M059J (cell line): ENCODE measurements around the gene FN3K. TPM values are rescaled to one million over a fixed set of nuclear protein-coding genes. Genes with fewer than 3 reads are reported as not detected.

Source experiments
- DNase-seq: peaks from one replicate; pipeline ENCODE4 v3.0.0-alpha.2; 2012; ENCODE audit warnings: low read depth
- total RNA-seq: library from RNA; depleted of rRNA; stranded (reverse); fragments of >200 nt; shearing (Covaris generic); gene quantifications from 2 replicates; pipeline ENCODE4 v1.2.3, GENCODE V29; 2014

FN3K gene
- total RNA-seq, 1 experiment from 2014 or later, result 0.64 TPM

DNA sequence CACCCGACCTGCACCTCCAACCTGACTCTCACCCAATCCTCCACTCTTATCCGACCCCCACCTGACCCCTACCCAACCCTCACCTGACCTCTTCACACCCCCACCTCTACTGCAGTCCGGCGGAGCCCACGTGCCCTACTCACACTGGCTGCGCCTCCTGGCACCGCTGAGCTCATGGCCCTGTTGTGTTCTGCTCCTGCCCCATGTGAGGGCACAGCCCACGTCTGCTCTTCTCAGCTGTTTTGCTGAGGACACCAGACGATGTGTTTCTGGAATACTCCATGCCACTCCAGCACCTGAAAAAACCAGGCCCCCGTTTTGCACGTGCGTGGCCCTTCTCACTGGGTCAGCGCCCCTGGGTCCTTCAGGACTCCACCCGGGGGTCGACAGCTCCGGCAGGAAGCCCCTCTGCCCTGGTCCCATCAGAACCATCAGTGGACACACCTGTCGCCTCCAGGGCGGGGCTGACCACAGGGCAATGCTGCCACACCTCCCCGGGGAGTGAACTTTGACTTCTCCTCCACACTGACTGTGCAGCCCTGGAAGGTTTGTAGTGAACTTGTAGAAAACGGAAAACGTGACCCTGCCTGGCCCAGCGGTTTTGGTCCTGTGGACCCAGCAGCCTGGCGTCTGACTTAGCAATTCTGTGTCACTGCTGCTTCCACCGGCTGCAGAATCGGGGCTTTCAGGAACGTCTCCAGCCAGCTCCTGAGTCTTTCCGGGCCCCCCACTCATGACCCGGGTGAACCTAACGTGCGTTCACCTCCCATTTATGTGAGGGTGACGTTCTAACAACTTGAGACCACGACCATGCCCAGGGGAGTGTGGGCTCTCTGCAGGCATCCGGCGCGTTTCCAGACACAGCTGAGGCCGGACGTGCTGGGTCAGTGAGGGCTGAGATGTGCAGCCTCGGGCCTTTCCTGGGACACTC is 31.2 kb upstream of the FN3K start:
- DNase-seq, result no peak

GRCh38 chr17:82704886-82705285 is 30.5 kb upstream of the FN3K start:
- no peak for DNase-seq

DNA sequence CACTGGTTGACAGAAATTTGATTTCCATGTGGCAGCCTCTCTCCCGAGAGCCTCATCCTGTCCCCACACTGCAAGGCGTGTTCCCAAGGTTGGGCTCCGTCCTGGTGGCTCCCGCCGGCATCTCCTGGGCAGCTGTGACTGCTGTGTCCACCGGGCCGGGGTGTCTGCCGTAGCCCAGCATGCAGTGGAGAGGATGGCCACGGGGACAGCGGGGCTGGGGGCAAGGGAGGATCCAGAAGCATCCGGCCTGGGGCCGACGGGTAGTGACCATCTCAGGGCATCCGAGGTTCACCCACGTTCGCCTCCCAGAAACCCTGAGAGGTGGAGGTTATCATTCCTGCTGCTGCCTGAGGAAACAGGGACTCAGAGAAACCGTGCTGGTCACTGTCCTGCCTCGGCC is 29.7 kb upstream of the FN3K start:
- DNase-seq, result no peak

DNA sequence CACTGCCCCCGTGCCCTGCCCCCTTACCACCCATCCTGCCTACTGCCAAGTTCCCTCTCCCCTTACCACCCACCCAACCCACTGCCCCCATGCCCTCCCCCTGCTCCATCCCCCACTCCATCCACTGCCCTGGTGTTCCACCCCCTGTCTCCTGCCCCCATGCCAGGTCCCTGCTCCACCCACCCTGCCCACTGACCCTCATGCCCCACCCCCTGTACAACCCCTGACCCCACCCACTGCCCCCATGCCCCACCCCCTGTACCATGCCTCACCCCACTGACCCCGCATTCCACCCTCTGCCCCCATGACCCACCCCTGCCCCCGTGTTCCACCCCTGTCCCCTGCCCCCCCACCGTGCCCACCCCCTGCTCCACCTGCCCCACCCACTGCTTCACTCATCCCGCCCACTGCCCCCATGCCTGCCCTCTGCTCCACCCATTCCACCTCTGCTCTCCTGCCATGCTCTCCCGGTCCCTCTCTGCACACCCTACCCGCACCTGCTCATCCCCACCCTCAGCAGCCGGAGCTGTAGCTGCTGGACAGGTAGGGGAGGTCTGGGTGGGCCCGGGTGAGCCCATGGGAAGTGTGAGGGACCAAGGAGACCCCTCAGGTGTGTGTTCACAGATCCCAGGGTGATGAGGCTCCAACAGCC is 26.3 kb upstream of the FN3K start:
- no peak for DNase-seq

DNA sequence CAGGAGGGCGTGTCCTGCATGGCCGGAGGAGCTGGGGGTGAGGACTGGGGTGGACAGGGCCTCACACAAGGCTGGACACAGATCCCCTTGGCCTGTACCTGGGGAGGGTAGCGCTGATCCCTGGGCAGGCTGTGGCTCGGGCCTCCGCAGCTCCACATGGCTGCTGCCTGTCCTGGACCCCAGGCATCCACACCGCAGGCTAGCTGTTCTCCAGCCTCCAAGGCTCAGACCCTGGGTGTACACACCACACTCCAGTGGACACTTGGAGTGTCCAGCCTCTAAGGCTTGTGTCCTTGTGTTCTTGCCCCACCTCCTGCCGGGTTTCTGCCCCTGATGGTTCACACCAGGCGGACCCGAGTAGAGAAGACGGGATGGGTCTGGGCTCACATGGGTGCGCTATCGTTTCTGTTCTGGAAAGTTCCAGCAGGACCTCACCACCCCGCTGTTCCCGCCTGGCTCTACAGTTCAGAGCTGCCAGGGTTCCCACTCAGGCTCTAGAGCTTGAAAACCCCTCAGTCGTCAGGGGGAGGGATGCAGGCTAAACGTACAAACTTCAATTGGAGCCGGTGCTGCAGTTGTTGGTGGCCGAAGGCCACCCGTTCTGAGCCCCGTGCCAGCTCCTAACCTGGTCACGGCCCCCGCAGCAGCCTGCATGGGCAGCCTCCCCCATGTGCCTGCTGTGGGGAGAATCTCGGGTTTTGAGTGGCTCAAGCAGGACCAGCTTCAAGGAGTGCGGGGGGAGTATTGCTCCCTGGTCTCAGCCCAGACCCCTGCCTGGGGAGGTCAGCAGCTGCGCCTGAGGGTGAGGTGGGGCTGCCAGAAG is 25.5 kb upstream of the FN3K start:
- no peak for DNase-seq

GRCh38 chr17:82710499-82711232 is 24.7 kb upstream of the FN3K start:
- DNase-seq, result no peak

DNA sequence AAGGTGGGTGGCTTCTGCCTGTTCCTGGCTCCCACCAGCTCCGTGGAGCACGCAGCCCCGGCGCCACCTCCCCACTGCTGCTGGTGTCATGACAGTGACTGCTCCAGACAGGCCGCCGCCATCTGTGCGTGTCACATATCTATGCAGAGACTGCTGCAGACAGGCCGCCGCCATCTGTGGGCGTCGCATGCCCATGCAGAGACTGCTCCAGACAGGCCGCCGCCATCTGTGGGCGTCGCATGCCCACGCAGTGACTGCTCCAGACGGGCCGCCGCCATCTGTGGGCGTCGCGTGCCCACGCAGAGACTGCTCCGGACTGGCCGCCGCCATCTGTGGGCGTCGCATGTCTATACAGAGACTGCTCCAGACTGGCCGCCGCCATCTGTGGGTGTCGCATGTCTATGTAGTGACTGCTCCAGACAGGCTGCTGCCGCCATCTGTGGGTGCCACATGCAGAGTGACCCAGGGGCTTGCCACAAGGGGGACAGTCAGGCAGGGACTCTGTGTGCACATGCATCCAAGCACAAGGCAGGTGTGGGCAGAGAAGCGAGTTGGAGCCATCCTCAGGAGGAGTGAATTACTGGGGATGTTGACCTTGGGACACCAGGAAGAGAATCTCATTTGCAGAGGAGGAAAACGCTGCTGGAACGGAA is 22.2 kb upstream of the FN3K start:
- no peak for DNase-seq

DNA sequence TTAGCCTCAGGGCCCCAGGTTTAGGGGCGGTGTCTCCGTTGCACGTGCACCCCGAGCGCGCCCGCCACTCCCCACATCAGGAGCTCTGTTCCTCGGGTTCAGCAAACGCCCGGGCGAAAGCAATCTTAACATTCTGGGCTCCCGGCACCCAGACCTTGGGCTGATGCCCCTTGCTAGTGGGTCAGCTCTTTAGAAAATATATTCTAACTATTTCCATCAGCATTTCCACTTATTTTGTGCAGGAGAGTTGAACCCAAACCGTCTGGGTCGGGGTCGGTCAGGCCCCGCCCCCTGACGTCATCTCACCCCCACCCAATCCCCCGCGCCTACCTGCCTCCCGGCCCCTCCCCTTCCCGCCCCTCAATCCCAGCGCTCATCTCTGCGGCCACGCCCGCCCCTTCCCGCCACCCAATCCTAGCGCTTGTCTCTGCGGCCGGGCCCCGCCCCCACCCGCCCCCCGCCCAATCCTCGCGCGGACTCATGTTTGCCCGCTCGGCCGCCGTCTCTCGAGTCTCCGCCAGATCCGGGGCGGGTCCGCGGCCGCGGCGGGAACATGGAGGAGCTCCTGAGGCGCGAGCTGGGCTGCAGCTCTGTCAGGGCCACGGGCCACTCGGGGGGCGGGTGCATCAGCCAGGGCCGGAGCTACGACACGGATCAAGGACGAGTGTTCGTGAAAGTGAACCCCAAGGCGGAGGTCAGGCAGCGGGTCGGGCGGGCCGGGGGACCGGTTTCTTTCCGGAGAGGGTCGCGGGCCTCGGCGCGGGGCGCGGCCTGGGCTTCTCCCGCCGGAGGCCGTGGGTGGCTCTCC is 19.0 kb upstream of the FN3K start, which contains the start of gene FN3KRP:
Gene FN3KRP (plus strand): TSS at position 504 of the 808 bp plus-strand sequence. CDS start 50 bp downstream, at position 554.
- peak; percentile 91 for DNase-seq

- no peak for DNase-seq
Measured at GRCh38 chr17:82718986-82719685, 16.3 kb upstream of the FN3K start.

DNA sequence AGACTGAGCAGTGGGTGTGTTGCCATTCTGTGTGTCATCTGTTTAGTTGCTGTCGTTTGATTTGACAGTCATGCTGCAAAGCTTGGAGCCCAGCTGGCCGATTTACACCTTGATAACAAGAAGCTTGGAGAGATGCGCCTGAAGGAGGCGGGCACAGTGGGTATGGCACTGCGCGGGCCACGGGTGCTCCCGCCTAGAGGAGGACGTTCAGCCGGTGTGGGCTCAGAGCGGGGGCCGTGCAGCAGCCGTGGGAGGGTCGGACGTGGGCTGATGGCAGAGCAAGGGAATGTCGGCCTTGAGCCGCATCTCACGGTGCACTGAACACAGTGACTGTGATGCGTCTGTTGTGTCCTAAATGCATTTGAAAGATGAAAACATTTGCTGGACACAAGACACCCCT is 15.2 kb upstream of the FN3K start:
- no peak for DNase-seq

DNA sequence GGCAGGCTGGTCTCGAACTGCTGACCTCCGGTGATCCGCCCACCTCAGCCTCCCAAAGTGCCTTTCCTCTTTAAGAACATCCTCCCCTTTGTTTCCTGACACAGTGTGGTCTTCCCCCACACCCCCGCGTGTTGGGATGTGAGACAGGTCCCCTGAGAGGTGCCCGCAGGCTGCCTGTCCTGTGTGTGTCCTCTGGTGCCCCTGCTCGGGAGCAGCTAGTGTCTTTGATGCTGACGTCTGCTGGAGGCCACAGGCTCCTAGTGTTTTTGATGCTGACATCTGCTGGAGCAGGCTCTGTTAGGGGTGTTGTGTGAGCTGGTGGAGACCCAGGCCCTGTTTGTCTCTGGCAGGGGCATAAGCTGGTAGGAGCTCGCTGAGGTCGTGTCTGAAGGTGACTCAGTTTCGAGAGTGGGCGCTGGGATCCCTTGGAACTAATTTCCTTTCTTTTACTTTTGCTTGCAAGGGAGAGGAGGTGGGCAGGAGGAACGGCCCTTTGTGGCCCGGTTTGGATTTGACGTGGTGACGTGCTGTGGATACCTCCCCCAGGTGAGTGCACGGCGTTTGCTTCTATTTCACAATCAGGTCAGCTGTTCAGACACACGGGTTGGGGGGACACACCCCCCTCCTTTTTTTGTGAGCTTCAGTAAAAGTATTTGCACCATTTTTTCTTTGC is 12.9 kb upstream of the FN3K start:
- DNase-seq, result no peak

DNA sequence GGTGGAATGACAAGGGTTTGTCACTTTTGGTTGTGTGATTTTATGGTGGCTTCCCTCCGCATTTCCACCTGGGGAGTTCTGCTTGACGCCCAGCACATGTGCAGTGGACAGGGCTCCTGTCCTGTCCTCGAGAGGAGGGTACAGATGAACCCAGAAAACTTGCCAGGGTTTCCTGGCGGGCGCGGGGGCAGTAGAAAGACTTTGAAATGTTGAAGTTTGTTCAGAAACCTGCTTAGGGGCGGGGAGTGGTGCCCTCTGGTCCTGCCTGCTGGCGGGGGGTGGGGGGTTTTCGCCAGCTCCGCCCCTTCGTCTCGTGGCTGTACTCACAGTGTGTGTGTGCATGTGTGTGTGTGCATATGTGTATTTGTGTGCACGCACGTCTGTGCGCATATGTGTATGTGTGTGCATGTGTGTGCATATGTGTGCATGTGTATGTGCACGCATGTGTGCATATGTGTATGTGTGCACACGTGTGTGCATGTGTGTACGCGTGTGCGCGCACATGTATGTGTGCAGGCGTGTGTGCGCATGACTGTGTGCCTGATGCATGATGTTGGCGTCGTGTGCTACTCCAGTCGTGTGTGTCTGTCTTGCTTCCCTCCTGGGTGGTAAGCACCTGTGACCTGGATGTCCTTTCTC is 12.1 kb upstream of the FN3K start:
- no peak for DNase-seq

DNA sequence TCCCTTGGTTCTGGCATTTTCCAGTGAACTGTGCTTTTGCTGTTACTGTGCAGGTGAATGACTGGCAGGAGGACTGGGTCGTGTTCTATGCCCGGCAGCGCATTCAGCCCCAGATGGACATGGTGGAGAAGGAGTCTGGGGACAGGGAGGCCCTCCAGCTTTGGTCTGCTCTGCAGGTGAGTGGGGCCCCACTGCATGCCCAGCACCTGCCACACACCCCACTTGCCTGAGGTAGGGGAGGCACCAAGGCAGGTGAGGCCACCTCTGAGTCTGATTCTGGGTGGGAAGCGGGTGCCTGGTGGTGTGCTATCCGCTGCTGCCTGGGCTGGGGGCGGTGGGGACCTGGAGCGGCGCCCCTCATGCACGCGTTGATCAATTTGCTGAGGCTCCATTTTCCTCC is 9.0 kb upstream of the FN3K start:
- no peak for DNase-seq

DNA sequence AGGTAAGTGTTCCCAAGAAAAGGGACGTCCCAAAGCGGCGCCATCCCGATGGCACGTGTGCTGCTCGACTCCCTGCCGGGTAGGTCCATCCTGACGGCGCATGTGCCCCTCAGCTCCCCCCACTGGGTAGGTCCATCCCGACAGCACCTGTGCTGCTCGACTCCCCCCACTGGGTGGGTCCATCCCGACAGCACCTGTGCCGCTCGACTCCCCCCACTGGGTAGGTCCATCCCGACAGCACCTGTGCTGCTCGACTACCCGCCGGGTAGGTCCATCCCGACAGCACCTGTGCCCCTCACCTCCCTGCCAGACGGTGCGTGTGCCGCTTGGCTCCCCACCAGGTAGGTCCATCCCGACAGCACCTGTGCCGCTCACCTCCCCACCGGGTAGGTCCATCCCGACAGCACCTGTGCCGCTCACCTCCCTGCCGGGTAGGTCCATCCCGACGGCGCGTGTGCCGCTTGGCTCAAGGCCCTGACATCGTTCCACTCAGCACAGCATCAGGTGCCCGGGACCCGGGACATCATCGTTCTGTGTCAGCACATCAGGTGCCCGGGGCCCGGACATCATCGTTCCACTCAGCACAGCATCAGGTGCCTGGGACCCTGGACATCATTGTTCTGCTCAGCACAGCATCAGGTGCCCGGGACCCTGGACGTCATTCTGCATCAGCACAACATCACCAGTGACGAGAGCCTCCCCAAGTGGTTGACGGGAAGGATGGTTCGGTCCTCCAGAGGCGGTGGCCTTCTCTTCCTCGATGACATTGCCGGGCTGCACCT is 5.7 kb upstream of the FN3K start:
- DNase-seq, result no peak

GRCh38 chr17:82732118-82732743 is 3.2 kb upstream of the FN3K start:
- no peak for DNase-seq

GRCh38 chr17:82736511-82737185 is 1.2 kb downstream of the FN3K start:
- DNase-seq, result no peak
